Astrocyte of the spinal cord (primary cell): Measurements from ENCODE around the gene SLC4A7.

Source experiments
- DNase-seq: peaks from one replicate; pipeline ENCODE4 v3.0.0; 2011; ENCODE audit warnings: low read depth, low spot score
- H3K4me3 ChIP-seq: 2 replicates; pipeline ENCODE4 v1.5.1; 2011; ENCODE audit warnings: low read depth, mild to moderate bottlenecking, low read length, moderate library complexity
- CTCF ChIP-seq: IDR thresholded peaks from 2 replicates; pipeline ENCODE4 v1.5.1; 2012; ENCODE audit warnings: low read depth, mild to moderate bottlenecking, low read length, inconsistent platforms
- in situ Hi-C: cut with HindIII; loops from 2 replicates; pipeline ENCODE4 v1.10.0; 2017; ENCODE audit warnings: low sequenced_read_pairs

The SLC4A7 gene

DNA sequence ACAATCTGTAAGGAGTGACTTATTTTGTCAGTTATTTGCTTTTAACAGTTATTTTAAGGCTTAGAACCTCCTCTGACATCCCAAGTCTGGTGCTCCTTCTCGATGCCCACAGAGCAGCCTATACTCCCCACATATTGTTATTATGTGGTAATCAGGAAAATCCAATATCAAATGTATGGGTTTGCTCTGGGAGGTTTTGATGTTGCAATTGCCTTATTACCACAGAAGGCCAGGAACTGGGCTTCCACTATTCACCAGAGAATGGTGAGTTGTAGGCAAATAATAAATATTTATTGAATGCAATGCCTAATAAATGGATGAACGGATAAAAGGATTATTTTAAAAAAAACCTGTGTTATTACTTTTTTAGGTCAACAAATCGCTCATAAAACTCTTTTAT lies 127.2 kb downstream of the SLC4A7 start:
- no peak for TF ChIP-seq CTCF

DNA sequence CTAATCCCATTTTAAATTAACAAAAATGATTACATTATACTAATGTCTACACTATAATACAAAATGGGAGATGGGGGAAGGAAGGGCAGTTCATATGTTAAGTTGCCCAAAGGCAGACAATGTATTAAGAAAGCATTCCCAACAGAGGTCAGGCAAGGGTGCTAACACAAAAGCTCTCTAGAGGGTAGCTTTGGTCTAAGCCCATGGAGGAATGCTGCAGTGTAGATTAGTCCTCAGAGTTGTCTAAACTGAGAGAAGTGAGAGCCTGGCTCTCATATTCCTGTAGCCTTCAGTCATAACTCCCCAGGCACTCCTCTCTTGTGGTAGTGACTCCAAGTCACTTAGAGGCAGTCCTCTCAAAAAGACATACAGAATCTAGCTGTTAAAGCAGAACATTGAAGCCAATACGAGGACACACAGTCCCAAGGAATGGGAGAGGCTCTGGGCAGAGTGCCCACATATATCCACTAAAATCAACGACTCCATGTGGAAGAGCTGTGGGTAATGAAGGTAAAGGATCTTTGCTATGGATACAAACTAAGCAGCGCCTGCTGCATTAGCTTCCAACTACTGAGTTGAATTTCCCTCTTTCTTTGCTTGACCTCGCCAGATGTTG lies 129.5 kb downstream of the SLC4A7 start:
- in situ Hi-C loops, result no loop called here

More for the DNA sequence above, 127.2 kb downstream of the SLC4A7 start:
- H3K4me3 ChIP-seq, result no peak overlapping the region
- in situ Hi-C loops, result no loop called here
- DNase-seq, result no peak

GRCh38 chr3:27354161-27354560 lies 130.0 kb downstream of the SLC4A7 start:
- no peak for TF ChIP-seq CTCF
- in situ Hi-C loops, result no loop called here
- no peak for DNase-seq
- H3K4me3 ChIP-seq, result no peak overlapping the region

More for the DNA sequence above, 129.5 kb downstream of the SLC4A7 start:
- H3K4me3 ChIP-seq, result no peak overlapping the region
- DNase-seq, result no peak
- TF ChIP-seq CTCF, result no peak

GRCh38 chr3:27353221-27353620 lies 131.0 kb downstream of the SLC4A7 start:
- TF ChIP-seq CTCF, result no peak
- in situ Hi-C loops, result no loop called here
- no peak for DNase-seq
- H3K4me3 ChIP-seq, result no peak overlapping the region

- in situ Hi-C loops, result no loop called here
- no peak overlapping the region for H3K4me3 ChIP-seq
- no peak for DNase-seq
- TF ChIP-seq CTCF, result no peak
Measured at GRCh38 chr3:27352047-27352446, 132.1 kb downstream of the SLC4A7 start.

DNA sequence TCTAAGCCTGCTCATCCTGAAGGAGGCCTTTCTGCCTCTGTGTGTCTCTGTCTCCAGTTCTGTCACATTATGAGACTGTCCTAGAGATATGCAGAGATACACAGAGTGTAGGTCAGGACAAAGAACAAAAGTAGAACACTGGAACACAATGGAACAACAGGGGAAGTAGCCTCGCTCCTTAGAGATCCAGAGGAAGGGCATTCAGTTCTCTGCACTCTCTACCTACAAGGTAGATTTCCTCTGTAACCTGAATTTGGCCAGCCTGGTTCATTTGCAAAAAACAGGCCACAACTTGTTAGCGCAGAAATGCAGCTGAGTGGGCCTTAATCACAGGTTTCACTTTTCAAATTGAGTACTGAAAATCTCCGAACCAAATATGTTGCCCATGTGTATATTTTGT lies 134.4 kb downstream of the SLC4A7 start:
- TF ChIP-seq CTCF, result no peak
- no peak for DNase-seq
- H3K4me3 ChIP-seq, result no peak overlapping the region
- in situ Hi-C loops, result no loop called here
